ENCODE measurements around the gene ZNF787.

ZNF787 gene

GRCh38 chr19:56142897-56143434 is 21.9 kb upstream of the ZNF787 start:
- DNase-seq = no peak

- DNase-seq = peak; percentile 70
Observed at GRCh38 chr19:56142087-56142787, 21.1 kb upstream of the ZNF787 start.

GRCh38 chr19:56141417-56141993 is 20.4 kb upstream of the ZNF787 start:
- no peak for DNase-seq

GRCh38 chr19:56140583-56141416 is 19.7 kb upstream of the ZNF787 start, which contains the start of gene ZNF444:
ZNF444 (plus strand) TSS chr19:56141287; CDS start chr19:56146912, 5,625 bp downstream.
- DNase-seq = peak; percentile 100

- no peak for DNase-seq
Observed at GRCh38 chr19:56139847-56140582, 18.9 kb upstream of the ZNF787 start.

GRCh38 chr19:56138069-56138468 is 17.0 kb upstream of the ZNF787 start:
- DNase-seq = no peak

- DNase-seq = no peak
Observed at GRCh38 chr19:56137405-56137804, 16.3 kb upstream of the ZNF787 start.

- DNase-seq = no peak
Observed at GRCh38 chr19:56136362-56136761, 15.3 kb upstream of the ZNF787 start.

- no peak for DNase-seq
Observed at GRCh38 chr19:56134654-56134921, 13.5 kb upstream of the ZNF787 start.

GRCh38 chr19:56133858-56134653 is 13.0 kb upstream of the ZNF787 start:
- peak; percentile 92 for DNase-seq

- peak; percentile 69 for DNase-seq
Observed at GRCh38 chr19:56132316-56132822, 11.3 kb upstream of the ZNF787 start.

- DNase-seq = no peak
Observed at GRCh38 chr19:56131651-56132050, 10.6 kb upstream of the ZNF787 start.

- no peak for DNase-seq
Observed at GRCh38 chr19:56130006-56130405, 8.9 kb upstream of the ZNF787 start.

- no peak for DNase-seq
Observed at GRCh38 chr19:56126983-56127780, 6.1 kb upstream of the ZNF787 start.

GRCh38 chr19:56125806-56126590 is 4.9 kb upstream of the ZNF787 start:
- no peak for DNase-seq

- no peak for DNase-seq
Observed at GRCh38 chr19:56124578-56124977, 3.5 kb upstream of the ZNF787 start.

GRCh38 chr19:56123266-56123891 is 2.3 kb upstream of the ZNF787 start:
- DNase-seq = no peak

- peak; percentile 90 for DNase-seq
Observed at GRCh38 chr19:56120371-56121179, 520 bp downstream of the ZNF787 start.

- no peak for DNase-seq
Observed at GRCh38 chr19:56120002-56120370, 1.1 kb downstream of the ZNF787 start.
